ENCODE measurements around the gene KIFAP3. TPM values are rescaled to one million over a fixed set of nuclear protein-coding genes. Genes with fewer than 3 reads are reported as not detected.

The KIFAP3 gene
- total and polyA plus RNA-seq, 12 donors, result 18.4 to 54.8 (median 30.5) TPM

DNA sequence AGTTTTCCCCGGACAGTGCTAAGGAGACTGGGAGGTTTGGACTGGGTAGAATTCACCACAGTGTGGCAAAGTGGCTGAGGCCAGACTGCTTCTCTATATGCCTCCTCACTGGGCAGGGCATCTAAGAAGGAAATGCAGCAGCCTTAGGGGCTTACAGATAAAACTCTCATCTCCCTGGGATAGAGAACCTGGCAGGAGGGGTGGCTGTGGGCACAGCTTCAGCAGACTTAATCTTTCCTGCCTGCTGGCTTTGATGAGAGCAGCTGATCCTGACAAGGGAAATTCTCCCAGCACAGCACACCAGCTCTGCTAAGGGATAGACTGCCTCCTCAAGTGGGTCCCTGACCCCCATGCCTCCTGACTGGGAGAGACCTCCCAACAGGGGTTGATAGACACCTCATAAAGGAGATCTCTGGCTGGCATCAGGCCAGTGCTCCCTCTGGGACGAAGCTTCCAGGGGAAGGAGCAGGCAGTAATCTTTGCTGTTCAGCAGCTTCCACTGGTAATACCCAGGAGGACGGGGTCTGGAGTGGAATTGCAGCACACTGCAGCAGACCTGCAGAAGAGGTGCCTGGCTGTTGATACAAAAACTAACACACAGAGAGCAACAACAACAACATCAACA, 25.2 kb downstream of the KIFAP3 start:
- H3K4me1 ChIP-seq (replicated peaks in 1 of 2), result no peaks in the 10 kb centered on the region
- intact Hi-C loops (cut with DNase I), result no loop called here
- WGBS, 4 donors, result 74 to 91% (median 89%) methylated on average over 3 of the region's 3 CpGs
- H3K27ac ChIP-seq, result no peak overlapping the region
- no peak overlapping the region for H3K4me3 ChIP-seq
- peaks cover 0 to 4% of the 10 kb centered on the region in 2 donors for H3K36me3 ChIP-seq (replicated peaks in 1 of 2)
- H3K27me3 ChIP-seq, result no peaks in the 10 kb centered on the region
- peaks cover 0 to 4% (median 0%) of the 10 kb centered on the region in 3 donors for H3K9me3 ChIP-seq (replicated peaks in 1 of 3)
- DNase-seq, result no peak
- TF ChIP-seq, protein P1, sequence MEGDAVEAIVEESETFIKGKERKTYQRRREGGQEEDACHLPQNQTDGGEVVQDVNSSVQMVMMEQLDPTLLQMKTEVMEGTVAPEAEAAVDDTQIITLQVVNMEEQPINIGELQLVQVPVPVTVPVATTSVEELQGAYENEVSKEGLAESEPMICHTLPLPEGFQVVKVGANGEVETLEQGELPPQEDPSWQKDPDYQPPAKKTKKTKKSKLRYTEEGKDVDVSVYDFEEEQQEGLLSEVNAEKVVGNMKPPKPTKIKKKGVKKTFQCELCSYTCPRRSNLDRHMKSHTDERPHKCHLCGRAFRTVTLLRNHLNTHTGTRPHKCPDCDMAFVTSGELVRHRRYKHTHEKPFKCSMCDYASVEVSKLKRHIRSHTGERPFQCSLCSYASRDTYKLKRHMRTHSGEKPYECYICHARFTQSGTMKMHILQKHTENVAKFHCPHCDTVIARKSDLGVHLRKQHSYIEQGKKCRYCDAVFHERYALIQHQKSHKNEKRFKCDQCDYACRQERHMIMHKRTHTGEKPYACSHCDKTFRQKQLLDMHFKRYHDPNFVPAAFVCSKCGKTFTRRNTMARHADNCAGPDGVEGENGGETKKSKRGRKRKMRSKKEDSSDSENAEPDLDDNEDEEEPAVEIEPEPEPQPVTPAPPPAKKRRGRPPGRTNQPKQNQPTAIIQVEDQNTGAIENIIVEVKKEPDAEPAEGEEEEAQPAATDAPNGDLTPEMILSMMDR (IDR thresholded peaks at IDR 0.05), result no peak
- TF ChIP-seq POLR2A (IDR thresholded peaks at IDR 0.05), result no peak

DNA sequence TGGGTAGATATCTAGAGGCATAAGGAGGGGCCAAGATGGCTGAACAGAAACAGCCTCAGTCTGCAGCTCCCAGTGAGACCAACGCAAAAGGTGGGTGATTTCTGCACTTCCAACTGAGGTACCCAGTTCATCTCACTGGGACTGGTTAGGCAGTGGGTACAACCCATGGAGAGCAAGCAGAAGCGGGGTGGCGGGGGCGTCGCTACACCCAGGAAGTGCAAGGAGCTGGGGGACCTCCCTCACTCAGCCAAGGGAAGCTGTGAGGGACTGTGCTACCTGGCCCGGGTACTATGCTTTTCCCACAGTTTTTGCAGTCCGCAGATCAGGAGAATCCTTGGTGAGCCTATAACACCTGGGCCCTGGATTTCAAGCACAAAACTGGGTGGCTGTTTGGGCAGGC, 26.0 kb downstream of the KIFAP3 start:
- H3K9me3 ChIP-seq (replicated peaks in 1 of 3), result peaks cover 0 to 4% (median 0%) of the 10 kb centered on the region in 3 donors
- H3K27me3 ChIP-seq, result no peaks in the 10 kb centered on the region
- no peak overlapping the region for H3K27ac ChIP-seq
- no peak for TF ChIP-seq POLR2A (IDR thresholded peaks at IDR 0.05)
- TF ChIP-seq, protein P1 (IDR thresholded peaks at IDR 0.05), result no peak
- H3K4me1 ChIP-seq (replicated peaks in 1 of 2), result no peaks in the 10 kb centered on the region
- no peak for DNase-seq
- WGBS, 4 donors, result 96 to 99% (median 97%) methylated on average over 6 to 7 of the region's 7 CpGs
- no peak overlapping the region for H3K4me3 ChIP-seq
- H3K36me3 ChIP-seq (replicated peaks in 1 of 2), result peaks cover 0 to 4% of the 10 kb centered on the region in 2 donors
- intact Hi-C loops (cut with DNase I), result no loop called here

DNA sequence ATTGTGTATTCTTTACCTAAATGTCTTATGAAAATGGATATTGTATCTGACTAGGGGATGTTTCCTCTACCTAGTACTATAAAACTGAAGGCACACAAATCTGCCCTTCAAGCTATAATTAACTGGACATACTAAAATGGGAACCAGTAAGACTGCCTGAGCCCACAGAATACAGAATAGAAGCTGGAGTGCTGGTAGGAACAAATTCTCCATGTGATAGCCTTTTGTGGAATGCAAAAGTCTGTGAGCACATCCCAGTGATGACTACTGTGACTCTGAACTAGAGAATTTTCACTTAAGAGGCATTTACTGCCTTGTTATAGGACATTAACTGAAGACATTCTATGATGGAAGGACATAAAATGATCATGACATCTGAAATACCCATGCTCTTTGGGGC, 30.3 kb downstream of the KIFAP3 start:
- Histone ChIP-seq H3K36me3 (replicated peaks in 1 of 2) (peaks cover 0 to 7% of the 10 kb centered on the region in 2 donors), H3K4me3 (no peak overlapping the region), H3K27ac (no peak overlapping the region), H3K9me3 (replicated peaks in 1 of 3) (no peaks in the 10 kb centered on the region), H3K4me1 (replicated peaks in 1 of 2) (no peaks in the 10 kb centered on the region), H3K27me3 (no peaks in the 10 kb centered on the region)
- intact Hi-C loops (cut with DNase I), result no loop called here
- TF ChIP-seq, protein P1 (IDR thresholded peaks at IDR 0.05), result no peak
- TF ChIP-seq POLR2A (IDR thresholded peaks at IDR 0.05), result no peak
- DNase-seq, result no peak

DNA sequence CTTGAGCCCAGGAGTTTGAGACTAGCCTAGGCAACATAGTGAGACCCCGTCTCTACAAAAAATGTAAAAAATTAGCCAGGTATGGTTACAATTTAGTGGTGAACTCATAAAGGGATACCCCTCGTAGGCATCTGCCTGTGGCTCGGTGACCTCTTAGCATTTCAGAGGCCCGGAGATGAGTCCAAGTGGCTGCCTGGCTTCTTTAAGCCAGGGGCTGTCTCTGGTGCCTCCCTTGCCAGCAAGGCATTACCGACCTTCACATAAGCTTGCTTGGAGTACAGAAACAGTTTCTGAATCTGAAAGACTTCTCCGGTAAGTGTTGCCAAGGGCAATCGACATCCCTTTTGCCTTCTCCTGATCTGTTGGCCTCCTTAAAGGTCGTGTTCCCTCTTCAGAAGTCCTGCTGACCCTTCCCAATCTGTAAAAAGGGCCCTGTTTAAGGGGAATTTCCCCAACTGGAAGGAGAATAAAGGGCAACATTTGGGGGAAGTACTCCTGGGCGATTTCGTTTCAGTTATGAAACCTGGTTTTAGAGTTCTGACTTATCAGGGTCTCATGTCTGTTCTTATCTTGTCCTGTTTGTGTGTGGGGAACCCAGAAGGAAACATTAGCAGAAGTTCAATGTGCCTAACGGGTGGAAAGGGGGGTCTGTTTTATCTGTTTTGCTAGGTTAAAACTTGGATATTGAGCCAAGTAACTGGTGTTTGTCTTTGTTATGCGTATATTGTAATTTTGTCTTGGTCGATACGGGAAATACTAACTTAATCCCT, 32.9 kb downstream of the KIFAP3 start:
- no peak overlapping the region for H3K27ac ChIP-seq
- intact Hi-C loops (cut with DNase I), result no loop called here
- no peak overlapping the region for H3K4me3 ChIP-seq
- H3K9me3 ChIP-seq (replicated peaks in 1 of 3), result no peaks in the 10 kb centered on the region
- peaks cover 0 to 12% of the 10 kb centered on the region in 2 donors for H3K36me3 ChIP-seq (replicated peaks in 1 of 2)
- DNase-seq, result no peak
- WGBS, 4 donors, result 93 to 96% (median 96%) methylated on average over 14 of the region's 14 CpGs
- H3K27me3 ChIP-seq, result no peaks in the 10 kb centered on the region
- TF ChIP-seq, protein P1 (IDR thresholded peaks at IDR 0.05), result no peak
- TF ChIP-seq POLR2A (IDR thresholded peaks at IDR 0.05), result no peak
- no peaks in the 10 kb centered on the region for H3K4me1 ChIP-seq (replicated peaks in 1 of 2)

Measured in adrenal gland (tissue), 12 donors.